Sigmoid colon (tissue), 7 donors: Measurements from ENCODE around the gene INO80E. TPM values are rescaled to one million over a fixed set of nuclear protein-coding genes. Genes with fewer than 3 reads are reported as not detected.

Experiments
- DNase-seq: peaks from one replicate; pipeline ENCODE4 v3.0.0-alpha.2; 2019
- H3K27ac ChIP-seq, 4 donors: fragments of 200-600 bp; sonication (generic); one replicate each; pipeline ENCODE4 v1.5.1; 2016 to 2019; ENCODE audit warnings: mild to moderate bottlenecking in 1 of 4
- H3K27me3 ChIP-seq, 3 donors: fragments of 200-600 bp; sonication (generic); one replicate each; pipeline ENCODE4 v1.5.1; 2019; ENCODE audit warnings: mild to moderate bottlenecking in 1 of 3
- H3K36me3 ChIP-seq, 4 donors: fragments of 200-600 bp; sonication (generic); one replicate each; pipeline ENCODE4 v1.5.1; 2016 to 2019
- H3K4me1 ChIP-seq, 4 donors: fragments of 200-600 bp; sonication (generic); one replicate each; pipeline ENCODE4 v1.5.1; 2017 to 2019
- H3K4me3 ChIP-seq, 4 donors: fragments of 200-600 bp; sonication (generic); one replicate each; pipeline ENCODE4 v1.5.1; 2017 to 2019; ENCODE audit warnings: mild to moderate bottlenecking in 2 of 4, moderate library complexity in 1 of 4
- H3K9me3 ChIP-seq, 4 donors: fragments of 200-600 bp in 3 of 4; sonication (generic) in 3 of 4; one replicate each; pipeline versions ENCODE4 v1.5.1 to v1.6.1; 2013 to 2019
- CTCF ChIP-seq, 4 experiments: fragments of 450-650 bp in 3 of 4; fragments of 200-600 bp in 1 of 4; IDR thresholded peaks; one replicate each; pipeline ENCODE4 v1.5.1; 2016 to 2019; ENCODE audit warnings: antibody characterized with exemption in 4 of 4, mild to moderate bottlenecking in 3 of 4, moderate library complexity in 2 of 4
- EP300 ChIP-seq, 4 donors: sonication (generic); formaldehyde crosslinking; IDR thresholded peaks; one replicate each; pipeline ENCODE4 v1.6.1; 2017; ENCODE audit warnings: antibody characterized with exemption in 4 of 4
- POLR2A ChIP-seq, 2 donors: fragments of 450-650 bp; IDR thresholded peaks; one replicate each; pipeline ENCODE4 v1.6.1; 2016; ENCODE audit warnings: antibody characterized with exemption in 2 of 2, mild to moderate bottlenecking in 2 of 2, moderate library complexity in 2 of 2
- POLR2AphosphoS5 ChIP-seq, 4 donors: sonication (generic); formaldehyde crosslinking; IDR thresholded peaks; one replicate each; pipeline ENCODE4 v1.6.1; 2017; ENCODE audit warnings: antibody characterized with exemption in 4 of 4
- WGBS, 2 donors: extraction: QIAGEN DNeasy Blood & Tissue Kit; methylation state at CpG; one replicate each; pipeline ENCODE4 v1.1.7; 2013; 5-methylcytosine and 5-hydroxymethylcytosine counted together
- intact Hi-C: fragments of 100-400 bp; cut with DNase I; formaldehyde crosslinking; loops from one replicate; pipeline ENCODE4 v1.15.1; 2023
- polyA plus RNA-seq, 3 donors: library from polyadenylated mRNA; stranded (reverse); fragments of 200-250 nt; gene quantifications; one replicate each; pipeline ENCODE4 v1.2.3, GENCODE V29; 2013
- total RNA-seq, 4 donors: library from RNA; depleted of rRNA; stranded (reverse); fragments of >200 nt; gene quantifications; one replicate each; pipeline ENCODE4 v1.1.0, GENCODE V29; 2016
- donor health status: healthy with polysubstance abuse.
- donor health status: Bipolar disorder and iron deficiency.
- donor health status: healthy.

INO80E gene
- total and polyA plus RNA-seq, 7 donors: 49.2 to 174 (median 59.8) TPM

- H3K27me3 ChIP-seq: no peaks in the 10 kb centered on the region
- peak; percentile 97 for DNase-seq
- 4 to 5% methylated on average over 55 to 58 of the region's 58 CpGs for WGBS, 2 donors
- H3K9me3 ChIP-seq: no peaks in the 10 kb centered on the region
- peak; percentile 54 to 85 (median 56) for TF ChIP-seq POLR2AphosphoS5 (IDR thresholded peaks at IDR 0.05)
- no peak for TF ChIP-seq CTCF (IDR thresholded peaks at IDR 0.05)
- intact Hi-C loops: loop anchor here (5.0 kb wide), 1 partner anchor 44 kb away; the partner anchor contains the start of gene YPEL3
- peak overlapping the region; percentile 25 to 53 (median 44) for H3K27ac ChIP-seq
- H3K4me1 ChIP-seq: peaks cover 0 to 17% (median 13%) of the 10 kb centered on the region in 4 donors
- peak overlapping the region; percentile 53 to 80 (median 66) for H3K4me3 ChIP-seq
- H3K36me3 ChIP-seq: no peaks in the 10 kb centered on the region
These were observed 56.8 kb downstream of the INO80E start for GRCh38 chr16:30052671-30053372.

GRCh38 chr16:30053376-30054015, 57.5 kb downstream of the INO80E start:
- Histone ChIP-seq H3K4me3 (peak overlapping the region; percentile 53 to 80 (median 66)), H3K36me3 (no peaks in the 10 kb centered on the region), H3K9me3 (no peaks in the 10 kb centered on the region), H3K4me1 (peaks cover 0 to 17% (median 13%) of the 10 kb centered on the region in 4 donors), H3K27ac (peak overlapping the region; percentile 25 to 53 (median 44)), H3K27me3 (no peaks in the 10 kb centered on the region)
- no peak for DNase-seq
- TF ChIP-seq EP300 (IDR thresholded peaks at IDR 0.05) (no peak), POLR2AphosphoS5 (IDR thresholded peaks at IDR 0.05) (no peak)
- 5 to 9% methylated on average over 19 of the region's 19 CpGs for WGBS, 2 donors
- intact Hi-C loops: loop anchor here (5.0 kb wide), 1 partner anchor 44 kb away; the partner anchor contains the start of gene YPEL3

GRCh38 chr16:30054451-30054850, 58.4 kb downstream of the INO80E start:
- Histone ChIP-seq H3K9me3 (no peaks in the 10 kb centered on the region), H3K27ac (no peak overlapping the region), H3K27me3 (no peaks in the 10 kb centered on the region), H3K4me1 (peaks cover 0 to 17% (median 13%) of the 10 kb centered on the region in 4 donors), H3K36me3 (no peaks in the 10 kb centered on the region), H3K4me3 (no peak overlapping the region)
- intact Hi-C loops: loop anchor here (5.0 kb wide), 1 partner anchor 43 kb away; the partner anchor contains the start of gene YPEL3
- DNase-seq: no peak
- 83 to 89% methylated on average over 8 of the region's 8 CpGs for WGBS, 2 donors
- TF ChIP-seq POLR2AphosphoS5 (IDR thresholded peaks at IDR 0.05) (no peak), EP300 (IDR thresholded peaks at IDR 0.05) (no peak), CTCF (IDR thresholded peaks at IDR 0.05) (no peak), POLR2A (IDR thresholded peaks at IDR 0.05) (no peak)

GRCh38 chr16:30054959-30055553, 59.0 kb downstream of the INO80E start:
- TF ChIP-seq EP300 (IDR thresholded peaks at IDR 0.05): no peak
- 22 to 34% methylated on average over 10 of the region's 10 CpGs for WGBS, 2 donors
- peaks cover 0 to 17% (median 13%) of the 10 kb centered on the region in 4 donors for H3K4me1 ChIP-seq
- no peaks in the 10 kb centered on the region for H3K36me3 ChIP-seq
- no peak for DNase-seq
- no peaks in the 10 kb centered on the region for H3K9me3 ChIP-seq
- no peak overlapping the region for H3K4me3 ChIP-seq
- intact Hi-C loops: loop anchor here (5.0 kb wide), 1 partner anchor 42 kb away; the partner anchor contains the start of gene YPEL3
- H3K27ac ChIP-seq: no peak overlapping the region
- H3K27me3 ChIP-seq: no peaks in the 10 kb centered on the region

Other genes with a start within 250 kb of the INO80E start
- 1 to 10 TPM in 1 of 4 donors, not detected in 3; 1.4 TPM for gene ZG16, start 218.0 kb upstream of the INO80E start, total RNA-seq
- gene ZG16, start 218.0 kb upstream of the INO80E start, polyA plus RNA-seq: 1,000 to 10,000 TPM in 1 of 3 donors, 100 to 1,000 TPM in 2; 237 to 1,249 (median 770) TPM
- 10 to 100 TPM; 11.5 to 16.1 (median 13.7) TPM for gene KIF22, start 205.5 kb upstream of the INO80E start, total RNA-seq
- gene KIF22, start 205.5 kb upstream of the INO80E start, polyA plus RNA-seq: 10 to 100 TPM; 28.0 to 71.5 (median 31.2) TPM
- gene MAZ, start 189.7 kb upstream of the INO80E start, total RNA-seq: 100 to 1,000 TPM in 1 of 4 donors, 10 to 100 TPM in 3; 59.6 to 102 (median 67.2) TPM
- gene MAZ, start 189.7 kb upstream of the INO80E start, polyA plus RNA-seq: 100 to 1,000 TPM; 137 to 226 (median 192) TPM
- 10 to 100 TPM in 2 of 4 donors, 1 to 10 TPM in 2; 5.4 to 22.7 (median 9.6) TPM for gene PRRT2, start 184.0 kb upstream of the INO80E start, total RNA-seq
- gene PRRT2, start 184.0 kb upstream of the INO80E start, polyA plus RNA-seq: 1 to 10 TPM in 1 of 3 donors, under 1 TPM in 1, not detected in 1; 0.69 to 2.2 TPM
- 10 to 100 TPM; 18.5 to 29.9 (median 25.7) TPM for gene PAGR1, start 180.1 kb upstream of the INO80E start, total RNA-seq
- gene PAGR1, start 180.1 kb upstream of the INO80E start, polyA plus RNA-seq: 10 to 100 TPM; 20.4 to 36.6 (median 29.1) TPM
- gene MVP, start 175.8 kb upstream of the INO80E start, total RNA-seq: 10 to 100 TPM; 62.3 to 94.5 (median 68.6) TPM
- gene MVP, start 175.8 kb upstream of the INO80E start, polyA plus RNA-seq: 100 to 1,000 TPM; 201 to 368 (median 265) TPM
- 100 to 1,000 TPM; 107 to 120 (median 111) TPM for gene CDIPT, start 133.0 kb upstream of the INO80E start, total RNA-seq
- gene CDIPT, start 133.0 kb upstream of the INO80E start, polyA plus RNA-seq: 10 to 100 TPM; 39.8 to 76.2 (median 51.1) TPM
- gene SEZ6L2, start 96.7 kb upstream of the INO80E start, total RNA-seq: 1 to 10 TPM in 3 of 4 donors, under 1 TPM in 1; 0.66 to 9.1 (median 1.4) TPM
- 1 to 10 TPM in 2 of 3 donors, under 1 TPM in 1; 0.60 to 6.2 (median 1.6) TPM for gene SEZ6L2, start 96.7 kb upstream of the INO80E start, polyA plus RNA-seq
- gene ASPHD1, start 95.8 kb upstream of the INO80E start, total RNA-seq: 1 to 10 TPM in 2 of 4 donors, under 1 TPM in 1, not detected in 1; 0.95 to 2.2 (median 2.1) TPM
- 1 to 10 TPM; 2.4 to 3.4 (median 3.2) TPM for gene ASPHD1, start 95.8 kb upstream of the INO80E start, polyA plus RNA-seq
- 10 to 100 TPM in 3 of 4 donors, 1 to 10 TPM in 1; 9.8 to 20.5 (median 14.1) TPM for gene KCTD13, start 70.0 kb upstream of the INO80E start, total RNA-seq
- 10 to 100 TPM in 2 of 3 donors, 1 to 10 TPM in 1; 5.4 to 26.1 (median 18.7) TPM for gene KCTD13, start 70.0 kb upstream of the INO80E start, polyA plus RNA-seq
- 100 to 1,000 TPM; 103 to 136 (median 112) TPM for gene TMEM219, start 34.2 kb upstream of the INO80E start, total RNA-seq
- 100 to 1,000 TPM; 178 to 314 (median 297) TPM for gene TMEM219, start 34.2 kb upstream of the INO80E start, polyA plus RNA-seq
- 10 to 100 TPM; 26.8 to 38.5 (median 29.7) TPM for gene TAOK2, start 22.4 kb upstream of the INO80E start, total RNA-seq
- 10 to 100 TPM in 2 of 3 donors, 1 to 10 TPM in 1; 9.0 to 42.2 (median 12.7) TPM for gene TAOK2, start 22.4 kb upstream of the INO80E start, polyA plus RNA-seq
- gene HIRIP3, start 624 bp upstream of the INO80E start, total RNA-seq: 10 to 100 TPM; 15.8 to 22.7 (median 19.7) TPM
- 10 to 100 TPM in 1 of 3 donors, 1 to 10 TPM in 2; 9.0 to 14.4 (median 9.7) TPM for gene HIRIP3, start 624 bp upstream of the INO80E start, polyA plus RNA-seq
- gene DOC2A, start 14.8 kb downstream of the INO80E start, total RNA-seq: 1 to 10 TPM in 1 of 4 donors, under 1 TPM in 1, not detected in 2; 0.36 to 3.9 TPM
- 1 to 10 TPM in 2 of 3 donors, under 1 TPM in 1; 0.92 to 4.6 (median 1.8) TPM for gene DOC2A, start 14.8 kb downstream of the INO80E start, polyA plus RNA-seq
- not detected for gene C16orf92, start 27.0 kb downstream of the INO80E start, total RNA-seq
- not detected for gene C16orf92, start 27.0 kb downstream of the INO80E start, polyA plus RNA-seq
- gene TLCD3B, start 35.0 kb downstream of the INO80E start, total RNA-seq: not detected
- gene TLCD3B, start 35.0 kb downstream of the INO80E start, polyA plus RNA-seq: under 1 TPM in 1 of 3 donors, not detected in 2; 0.54 TPM
- gene ALDOA, start 69.5 kb downstream of the INO80E start, total RNA-seq: 1,000 to 10,000 TPM in 1 of 4 donors, 100 to 1,000 TPM in 3; 905 to 1,010 (median 960) TPM
- gene ALDOA, start 69.5 kb downstream of the INO80E start, polyA plus RNA-seq: 1,000 to 10,000 TPM; 1,265 to 1,667 (median 1,498) TPM
- gene PPP4C, start 79.8 kb downstream of the INO80E start, total RNA-seq: 10 to 100 TPM; 39.2 to 45.6 (median 43.6) TPM
- 100 to 1,000 TPM; 118 to 155 (median 146) TPM for gene PPP4C, start 79.8 kb downstream of the INO80E start, polyA plus RNA-seq
- gene TBX6, start 95.7 kb downstream of the INO80E start, total RNA-seq: 1 to 10 TPM in 3 of 4 donors, under 1 TPM in 1; 0.54 to 1.7 (median 1.1) TPM
- 1 to 10 TPM in 1 of 3 donors, under 1 TPM in 2; 0.23 to 1.1 (median 0.60) TPM for gene TBX6, start 95.7 kb downstream of the INO80E start, polyA plus RNA-seq
- gene YPEL3, start 100.0 kb downstream of the INO80E start, total RNA-seq: 100 to 1,000 TPM in 2 of 4 donors, 10 to 100 TPM in 2; 82.1 to 110 (median 103) TPM
- 100 to 1,000 TPM in 2 of 3 donors, 10 to 100 TPM in 1; 57.6 to 126 (median 107) TPM for gene YPEL3, start 100.0 kb downstream of the INO80E start, polyA plus RNA-seq
- 1 to 10 TPM in 3 of 4 donors, under 1 TPM in 1; 0.54 to 8.0 (median 2.9) TPM for gene GDPD3, start 117.3 kb downstream of the INO80E start, total RNA-seq
- 10 to 100 TPM; 17.4 to 68.8 (median 19.0) TPM for gene GDPD3, start 117.3 kb downstream of the INO80E start, polyA plus RNA-seq
- 10 to 100 TPM; 43.8 to 59.9 (median 57.6) TPM for gene MAPK3, start 127.0 kb downstream of the INO80E start, total RNA-seq
- gene MAPK3, start 127.0 kb downstream of the INO80E start, polyA plus RNA-seq: 100 to 1,000 TPM; 214 to 365 (median 321) TPM
- gene CORO1A, start 187.4 kb downstream of the INO80E start, total RNA-seq: 10 to 100 TPM; 14.7 to 28.0 (median 24.4) TPM
- gene CORO1A, start 187.4 kb downstream of the INO80E start, polyA plus RNA-seq: 100 to 1,000 TPM in 1 of 3 donors, 10 to 100 TPM in 2; 35.8 to 309 (median 40.2) TPM
- gene BOLA2B, start 197.4 kb downstream of the INO80E start, total RNA-seq: 100 to 1,000 TPM in 3 of 4 donors, 10 to 100 TPM in 1; 35.4 to 186 (median 152) TPM
- gene BOLA2B, start 197.4 kb downstream of the INO80E start, polyA plus RNA-seq: 100 to 1,000 TPM; 414 to 509 (median 434) TPM
- 10 to 100 TPM; 12.0 to 29.6 (median 18.1) TPM for gene SLX1A, start 197.6 kb downstream of the INO80E start, total RNA-seq
- 10 to 100 TPM; 46.8 to 77.9 (median 61.9) TPM for gene SLX1A, start 197.6 kb downstream of the INO80E start, polyA plus RNA-seq
- gene SULT1A3, start 203.0 kb downstream of the INO80E start, total RNA-seq: 10 to 100 TPM in 3 of 4 donors, 1 to 10 TPM in 1; 8.0 to 26.9 (median 20.3) TPM
- 10 to 100 TPM; 17.4 to 21.0 (median 20.1) TPM for gene SULT1A3, start 203.0 kb downstream of the INO80E start, polyA plus RNA-seq